OCI-LY1 (cell line): Measurements from ENCODE around the gene MISFA.

Experiments
- H2AFZ ChIP-seq: fragments of 200-600 bp; sonication (generic), shearing (Covaris generic); 2 replicates; pipeline ENCODE4 v1.6.0; 2014; ENCODE audit warnings: antibody characterized with exemption, mild to moderate bottlenecking, low read length
- H3F3A ChIP-seq: fragments of 200-600 bp; sonication (generic), shearing (Covaris generic); 2 replicates; pipeline ENCODE4 v1.6.0; 2014; ENCODE audit warnings: mild to moderate bottlenecking, antibody characterized with exemption, low read length, moderate library complexity; ENCODE audit not compliant: insufficient read depth
- H3K27ac ChIP-seq: fragments of 200-600 bp; sonication (generic); 2 replicates; pipeline ENCODE4 v1.5.1; 2014; ENCODE audit warnings: low read length, mixed run types, mild to moderate bottlenecking, low read depth; ENCODE audit not compliant: poor library complexity, severe bottlenecking
- H3K27me3 ChIP-seq: fragments of 200-600 bp; sonication (generic); 2 replicates; pipeline ENCODE4 v1.6.0; 2014; ENCODE audit warnings: antibody characterized with exemption, mild to moderate bottlenecking, low read length, moderate library complexity; ENCODE audit not compliant: insufficient read depth
- H3K36me3 ChIP-seq: fragments of 200-600 bp; sonication (generic); 2 replicates; pipeline ENCODE4 v1.6.1; 2014; ENCODE audit warnings: mild to moderate bottlenecking, antibody characterized with exemption, low read length, moderate library complexity, mixed read lengths; ENCODE audit not compliant: insufficient read depth
- H3K4me1 ChIP-seq: fragments of 200-600 bp; sonication (generic); 2 replicates; pipeline ENCODE4 v1.5.1; 2014; ENCODE audit warnings: mild to moderate bottlenecking, low read length, moderate library complexity; ENCODE audit not compliant: insufficient read depth, severe bottlenecking
- H3K4me2 ChIP-seq: fragments of 200-600 bp; sonication (generic), shearing (Covaris generic); 2 replicates; pipeline ENCODE4 v1.6.1; 2014; ENCODE audit warnings: low read length
- H3K4me3 ChIP-seq: fragments of 200-600 bp; sonication (generic); 2 replicates; pipeline ENCODE4 v1.5.1; 2014; ENCODE audit warnings: low read length, low read depth, mild to moderate bottlenecking, mixed read lengths; ENCODE audit not compliant: poor library complexity, severe bottlenecking
- H3K79me2 ChIP-seq: fragments of 200-600 bp; shearing (Covaris generic); 2 replicates; pipeline ENCODE4 v1.6.1; 2016; ENCODE audit warnings: mixed run types, low read length, mixed read lengths; ENCODE audit not compliant: insufficient read depth
- H3K9ac ChIP-seq: fragments of 200-600 bp; sonication (generic), shearing (Covaris generic); 2 replicates; pipeline ENCODE4 v1.6.1; 2014; ENCODE audit warnings: mild to moderate bottlenecking, low read length, mixed read lengths
- H3K9me2 ChIP-seq: fragments of 200-600 bp; sonication (generic), shearing (Covaris generic); 2 replicates; pipeline ENCODE4 v1.6.1; 2014; ENCODE audit warnings: low read depth, mild to moderate bottlenecking, low read length, mixed read lengths
- H3K9me3 ChIP-seq: fragments of 200-600 bp; shearing (Covaris generic); 2 replicates; pipeline ENCODE4 v1.6.1; 2014; ENCODE audit warnings: low read length, mixed read lengths
- H4K20me1 ChIP-seq: fragments of 200-600 bp; sonication (generic), shearing (Covaris generic); 2 replicates; pipeline ENCODE4 v1.6.0; 2016; ENCODE audit warnings: mild to moderate bottlenecking, low read length; ENCODE audit not compliant: insufficient read depth
- EZH2 ChIP-seq: fragments of 200-600 bp; sonication (generic), shearing (Covaris generic); IDR thresholded peaks from 2 replicates; pipeline ENCODE4 v1.8.0; 2017; ENCODE audit warnings: borderline replicate concordance, mixed run types, mild to moderate bottlenecking, antibody characterized with exemption, low read length, moderate library complexity, mixed read lengths
- TF ChIP-seq, protein P1 (sequence below): fragments of 200-600 bp; sonication (generic), shearing (Covaris generic); IDR thresholded peaks from 2 replicates; pipeline ENCODE4 v1.5.1; 2017; ENCODE audit warnings: mild to moderate bottlenecking, antibody characterized with exemption, low read length, moderate library complexity, mixed read lengths

Gene MISFA

DNA sequence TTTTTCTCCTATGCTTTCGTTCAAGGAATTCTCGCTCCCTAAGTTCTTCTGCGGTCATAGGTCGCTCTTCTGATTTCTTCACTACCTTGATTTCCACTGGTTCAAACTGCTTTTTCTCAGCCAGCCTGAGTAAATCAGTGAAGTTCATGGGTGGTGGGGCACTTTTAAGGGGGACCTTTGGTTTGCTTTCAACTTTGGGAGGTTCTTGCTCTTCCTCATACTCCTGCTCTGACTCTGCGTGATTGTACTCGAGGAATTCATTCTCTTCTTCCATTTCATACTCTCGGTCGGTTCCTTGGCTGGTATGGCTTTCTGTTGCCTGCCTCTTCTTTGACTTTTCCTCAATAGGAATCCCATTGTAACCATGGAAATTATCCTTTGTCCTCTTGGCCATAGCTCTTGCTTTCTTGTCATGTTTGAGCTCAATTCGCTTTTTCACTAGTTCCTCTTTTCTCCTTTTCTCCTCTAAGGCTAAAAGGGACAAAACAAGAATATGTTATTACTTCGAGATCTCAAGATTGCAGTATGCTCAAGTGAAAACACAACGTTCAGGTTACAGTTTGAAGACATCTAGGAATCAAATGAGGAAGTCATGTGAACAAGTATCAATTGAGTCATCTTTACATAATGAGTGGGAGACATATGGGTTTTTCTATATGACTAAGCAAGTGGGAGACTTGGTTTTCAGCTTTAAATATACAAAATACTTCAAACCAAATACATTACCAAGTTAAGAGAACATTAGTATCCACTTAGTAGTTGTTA, 16.2 kb downstream of the MISFA start:
- no peak overlapping the region for H3K27ac ChIP-seq
- H3K9me2 ChIP-seq, result no peaks in the 10 kb centered on the region
- H3K4me3 ChIP-seq, result no peak overlapping the region

DNA sequence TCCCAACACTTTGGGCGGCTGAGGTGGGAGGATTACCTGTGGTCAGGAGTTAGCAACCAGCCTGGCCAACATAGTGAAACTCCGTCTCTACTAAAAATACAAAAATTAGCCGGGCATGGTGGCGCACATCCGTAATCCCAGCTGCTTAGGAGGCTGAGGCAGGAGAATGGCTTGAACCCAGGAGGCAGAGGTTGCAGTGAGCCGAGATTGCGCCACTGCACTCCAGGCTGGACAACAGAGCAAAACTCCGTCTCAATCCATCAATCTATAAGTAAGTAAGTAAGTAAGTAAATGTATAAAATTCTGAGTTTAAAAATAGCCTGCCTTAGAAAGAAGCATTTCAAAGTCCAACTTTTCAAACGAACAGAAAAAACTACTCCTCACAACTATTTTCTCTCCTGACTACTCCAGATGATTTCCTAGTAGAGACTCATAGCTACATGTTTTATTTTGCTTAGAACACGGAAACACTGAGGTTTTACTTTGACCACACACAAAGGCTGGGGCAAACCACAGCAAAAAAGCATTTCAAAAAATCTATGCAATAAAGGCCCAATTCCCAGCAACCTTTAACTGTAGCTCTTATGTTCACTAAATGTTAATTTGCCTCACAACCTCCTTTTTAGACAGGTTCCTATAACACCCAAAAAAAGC, 18.2 kb downstream of the MISFA start:
- H4K20me1 ChIP-seq, result no peaks in the 10 kb centered on the region
- H3K9me3 ChIP-seq, result no peaks in the 10 kb centered on the region
- H3K79me2 ChIP-seq, result peaks cover 47% of the 10 kb centered on the region
- no peak for TF ChIP-seq EZH2
- TF ChIP-seq, protein P1, sequence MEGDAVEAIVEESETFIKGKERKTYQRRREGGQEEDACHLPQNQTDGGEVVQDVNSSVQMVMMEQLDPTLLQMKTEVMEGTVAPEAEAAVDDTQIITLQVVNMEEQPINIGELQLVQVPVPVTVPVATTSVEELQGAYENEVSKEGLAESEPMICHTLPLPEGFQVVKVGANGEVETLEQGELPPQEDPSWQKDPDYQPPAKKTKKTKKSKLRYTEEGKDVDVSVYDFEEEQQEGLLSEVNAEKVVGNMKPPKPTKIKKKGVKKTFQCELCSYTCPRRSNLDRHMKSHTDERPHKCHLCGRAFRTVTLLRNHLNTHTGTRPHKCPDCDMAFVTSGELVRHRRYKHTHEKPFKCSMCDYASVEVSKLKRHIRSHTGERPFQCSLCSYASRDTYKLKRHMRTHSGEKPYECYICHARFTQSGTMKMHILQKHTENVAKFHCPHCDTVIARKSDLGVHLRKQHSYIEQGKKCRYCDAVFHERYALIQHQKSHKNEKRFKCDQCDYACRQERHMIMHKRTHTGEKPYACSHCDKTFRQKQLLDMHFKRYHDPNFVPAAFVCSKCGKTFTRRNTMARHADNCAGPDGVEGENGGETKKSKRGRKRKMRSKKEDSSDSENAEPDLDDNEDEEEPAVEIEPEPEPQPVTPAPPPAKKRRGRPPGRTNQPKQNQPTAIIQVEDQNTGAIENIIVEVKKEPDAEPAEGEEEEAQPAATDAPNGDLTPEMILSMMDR, result no peak
- no peak overlapping the region for H3K27ac ChIP-seq
- H3K36me3 ChIP-seq, result peaks cover 29% of the 10 kb centered on the region
- no peak overlapping the region for H2AFZ ChIP-seq
- H3K4me2 ChIP-seq, result no peak overlapping the region
- no peak overlapping the region for H3K9ac ChIP-seq
- no peaks in the 10 kb centered on the region for H3F3A ChIP-seq
- no peak overlapping the region for H3K4me3 ChIP-seq
- peaks cover 12% of the 10 kb centered on the region for H3K4me1 ChIP-seq
- no peaks in the 10 kb centered on the region for H3K27me3 ChIP-seq
- H3K9me2 ChIP-seq, result no peaks in the 10 kb centered on the region

More for the DNA sequence above, 16.2 kb downstream of the MISFA start:
- Histone ChIP-seq H2AFZ (no peak overlapping the region), H3K36me3 (peaks cover 41% of the 10 kb centered on the region), H3K79me2 (peaks cover 29% of the 10 kb centered on the region), H3K4me1 (peaks cover 12% of the 10 kb centered on the region), H3K4me2 (no peak overlapping the region), H3K9me3 (no peaks in the 10 kb centered on the region), H3K9ac (no peak overlapping the region), H4K20me1 (no peaks in the 10 kb centered on the region), H3F3A (no peaks in the 10 kb centered on the region), H3K27me3 (no peaks in the 10 kb centered on the region)
- no peak for TF ChIP-seq EZH2
- TF ChIP-seq, protein P1, result no peak

DNA sequence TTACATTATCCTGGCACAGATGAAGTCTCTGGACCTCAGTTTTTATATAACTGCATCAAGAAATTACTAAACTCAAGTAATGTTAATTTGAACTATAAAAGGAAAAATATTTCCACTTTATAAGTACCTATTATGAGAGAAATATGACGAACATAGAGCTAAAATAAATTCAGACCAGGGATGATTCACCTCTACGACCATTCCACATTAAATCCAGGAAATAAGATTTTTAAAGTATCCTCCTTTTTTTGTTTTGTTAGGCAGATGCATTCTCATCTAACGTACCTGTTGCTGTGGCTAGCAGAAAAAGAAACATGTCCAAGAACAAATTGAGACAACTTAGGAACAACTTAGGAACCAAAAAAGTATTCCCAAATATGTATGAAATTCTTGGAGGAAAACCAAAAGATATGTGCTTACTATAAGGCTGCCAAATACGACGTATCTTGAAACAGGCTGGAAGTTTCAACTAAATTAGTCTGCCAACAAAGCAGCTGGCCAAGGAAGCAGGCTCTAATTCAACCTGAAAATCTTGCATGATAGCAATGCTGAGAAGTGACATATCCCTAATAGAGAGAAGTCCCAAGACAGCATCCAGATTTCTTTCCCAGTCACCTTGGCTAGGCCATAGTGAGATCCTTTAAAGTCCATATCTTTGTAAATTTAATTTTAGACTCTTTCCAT, 18.9 kb downstream of the MISFA start:
- Histone ChIP-seq H4K20me1 (no peaks in the 10 kb centered on the region), H2AFZ (no peak overlapping the region), H3K9me2 (no peaks in the 10 kb centered on the region), H3K79me2 (peaks cover 54% of the 10 kb centered on the region), H3K9me3 (no peaks in the 10 kb centered on the region), H3K4me3 (no peak overlapping the region), H3K4me2 (no peak overlapping the region), H3F3A (no peaks in the 10 kb centered on the region), H3K4me1 (peaks cover 12% of the 10 kb centered on the region), H3K27me3 (no peaks in the 10 kb centered on the region), H3K36me3 (peaks cover 26% of the 10 kb centered on the region), H3K9ac (no peak overlapping the region), H3K27ac (no peak overlapping the region)
- TF ChIP-seq, protein P1, result no peak
- TF ChIP-seq EZH2, result no peak
